ENCODE measurements around the gene RAD9A. TPM values are rescaled to one million over a fixed set of nuclear protein-coding genes. Genes with fewer than 3 reads are reported as not detected.

RAD9A gene
- total and polyA plus RNA-seq, 9 donors = 3.1 to 51.7 (median 20.3) TPM

DNA sequence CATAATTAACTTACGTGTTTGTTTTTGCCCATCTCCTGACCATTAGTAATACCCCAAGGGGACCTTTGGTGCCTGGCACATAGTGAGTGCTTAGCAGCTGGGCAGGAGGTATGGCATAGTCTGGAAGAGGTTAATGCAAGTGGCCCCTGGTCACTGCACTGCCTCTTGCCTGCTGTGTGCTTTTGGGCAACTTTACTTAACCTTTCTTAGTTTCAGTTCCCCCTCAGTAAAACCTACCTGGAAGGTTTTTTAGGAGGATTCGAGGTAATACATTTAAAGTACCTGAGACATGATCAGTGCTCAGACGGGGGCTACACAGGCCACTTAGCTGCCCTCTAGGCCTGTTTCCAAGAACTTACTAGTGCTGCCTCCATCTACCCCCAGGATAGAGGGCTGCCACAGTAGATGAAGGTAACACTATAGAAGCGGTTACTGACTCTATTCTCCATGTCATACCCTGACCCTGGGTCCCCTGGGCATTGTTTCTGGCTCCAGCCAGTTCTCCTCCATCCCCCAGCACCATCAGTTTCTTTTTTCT, 41.8 kb upstream of the RAD9A start:
- Histone ChIP-seq H3K27ac (no peak overlapping the region), H3K4me3 (no peak overlapping the region), H3K4me1 (ENCODE audit: insufficient read depth) (peaks cover 15% of the 10 kb centered on the region), H3K36me3 (no peaks in the 10 kb centered on the region), H3K27me3 (no peaks in the 10 kb centered on the region), H3K9me3 (no peaks in the 10 kb centered on the region)
- 83 to 86% (median 83%) methylated on average over 4 of the region's 4 CpGs for whole genome bisulfite sequencing, 3 donors
- no peak for DNase-seq
- intact Hi-C loops (cut with DNase I) = loop anchor here in 3 of 4 donors (5.0 kb wide), 2 partner anchors 32 to 37 kb away; no protein-coding TSS in a partner anchor
- TF ChIP-seq EP300 (IDR thresholded peaks at IDR 0.05) (no peak), POLR2A (IDR thresholded peaks at IDR 0.05) (no peak)
- TF ChIP-seq, protein P1, sequence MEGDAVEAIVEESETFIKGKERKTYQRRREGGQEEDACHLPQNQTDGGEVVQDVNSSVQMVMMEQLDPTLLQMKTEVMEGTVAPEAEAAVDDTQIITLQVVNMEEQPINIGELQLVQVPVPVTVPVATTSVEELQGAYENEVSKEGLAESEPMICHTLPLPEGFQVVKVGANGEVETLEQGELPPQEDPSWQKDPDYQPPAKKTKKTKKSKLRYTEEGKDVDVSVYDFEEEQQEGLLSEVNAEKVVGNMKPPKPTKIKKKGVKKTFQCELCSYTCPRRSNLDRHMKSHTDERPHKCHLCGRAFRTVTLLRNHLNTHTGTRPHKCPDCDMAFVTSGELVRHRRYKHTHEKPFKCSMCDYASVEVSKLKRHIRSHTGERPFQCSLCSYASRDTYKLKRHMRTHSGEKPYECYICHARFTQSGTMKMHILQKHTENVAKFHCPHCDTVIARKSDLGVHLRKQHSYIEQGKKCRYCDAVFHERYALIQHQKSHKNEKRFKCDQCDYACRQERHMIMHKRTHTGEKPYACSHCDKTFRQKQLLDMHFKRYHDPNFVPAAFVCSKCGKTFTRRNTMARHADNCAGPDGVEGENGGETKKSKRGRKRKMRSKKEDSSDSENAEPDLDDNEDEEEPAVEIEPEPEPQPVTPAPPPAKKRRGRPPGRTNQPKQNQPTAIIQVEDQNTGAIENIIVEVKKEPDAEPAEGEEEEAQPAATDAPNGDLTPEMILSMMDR (IDR thresholded peaks at IDR 0.05) = no peak

DNA sequence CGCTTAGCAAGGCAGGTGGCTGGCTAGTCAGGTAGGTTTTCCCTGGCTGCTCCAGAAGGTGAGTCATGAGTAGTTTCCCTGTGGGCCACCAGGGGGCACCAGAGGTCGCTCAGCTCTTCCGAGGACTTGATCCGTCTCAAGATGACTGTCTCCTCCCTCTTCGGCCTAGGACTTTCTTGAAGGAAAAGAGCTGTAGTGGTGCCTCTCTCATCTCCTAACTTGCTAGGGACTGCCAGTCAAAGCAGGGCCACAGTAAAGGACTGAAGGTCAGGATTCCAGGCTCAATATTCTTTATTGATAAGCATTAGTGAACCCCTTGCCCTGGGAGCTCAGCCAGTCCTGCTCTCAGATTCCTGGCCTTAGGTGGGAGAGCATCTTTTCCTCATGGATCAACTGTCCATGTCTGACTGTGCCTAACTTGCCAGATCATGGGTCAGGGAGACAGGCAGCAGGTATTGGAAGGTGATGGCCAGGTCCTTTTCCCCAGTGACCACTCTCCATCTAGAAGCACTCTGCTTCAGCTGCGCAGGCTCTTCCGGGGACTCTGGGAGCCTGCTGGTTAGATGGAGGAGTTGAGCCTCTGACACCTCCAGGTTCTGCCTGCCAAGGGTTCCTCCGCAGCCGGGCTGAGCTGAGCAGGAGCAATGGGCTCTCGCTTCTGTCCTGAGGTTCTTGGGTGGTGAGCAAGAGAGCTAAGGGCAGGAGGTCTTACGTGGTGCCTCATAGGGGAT, 40.3 kb upstream of the RAD9A start:
- DNase-seq = peak in 4 of 5 donors; percentile 65 to 78 (median 74)
- Histone ChIP-seq H3K9me3 (no peaks in the 10 kb centered on the region), H3K27ac (peak overlapping the region in 1 of 2 donors; percentile 36), H3K4me3 (no peak overlapping the region), H3K36me3 (no peaks in the 10 kb centered on the region), H3K27me3 (no peaks in the 10 kb centered on the region), H3K4me1 (ENCODE audit: insufficient read depth) (peaks cover 17% of the 10 kb centered on the region)
- TF ChIP-seq, protein P1 (IDR thresholded peaks at IDR 0.05) = peak; percentile 83 to 87 (median 84)
- TF ChIP-seq EP300 (IDR thresholded peaks at IDR 0.05) (no peak), POLR2A (IDR thresholded peaks at IDR 0.05) (no peak)
- intact Hi-C loops (cut with DNase I) = loop anchor here in 1 of 4 donors (2.0 to 5.0 kb wide), 2 partner anchors 36 to 157 kb away; partner anchors contain the start of gene CDK2AP2
- 54 to 57% (median 54%) methylated on average over 11 of the region's 11 CpGs for WGBS, 3 donors

DNA sequence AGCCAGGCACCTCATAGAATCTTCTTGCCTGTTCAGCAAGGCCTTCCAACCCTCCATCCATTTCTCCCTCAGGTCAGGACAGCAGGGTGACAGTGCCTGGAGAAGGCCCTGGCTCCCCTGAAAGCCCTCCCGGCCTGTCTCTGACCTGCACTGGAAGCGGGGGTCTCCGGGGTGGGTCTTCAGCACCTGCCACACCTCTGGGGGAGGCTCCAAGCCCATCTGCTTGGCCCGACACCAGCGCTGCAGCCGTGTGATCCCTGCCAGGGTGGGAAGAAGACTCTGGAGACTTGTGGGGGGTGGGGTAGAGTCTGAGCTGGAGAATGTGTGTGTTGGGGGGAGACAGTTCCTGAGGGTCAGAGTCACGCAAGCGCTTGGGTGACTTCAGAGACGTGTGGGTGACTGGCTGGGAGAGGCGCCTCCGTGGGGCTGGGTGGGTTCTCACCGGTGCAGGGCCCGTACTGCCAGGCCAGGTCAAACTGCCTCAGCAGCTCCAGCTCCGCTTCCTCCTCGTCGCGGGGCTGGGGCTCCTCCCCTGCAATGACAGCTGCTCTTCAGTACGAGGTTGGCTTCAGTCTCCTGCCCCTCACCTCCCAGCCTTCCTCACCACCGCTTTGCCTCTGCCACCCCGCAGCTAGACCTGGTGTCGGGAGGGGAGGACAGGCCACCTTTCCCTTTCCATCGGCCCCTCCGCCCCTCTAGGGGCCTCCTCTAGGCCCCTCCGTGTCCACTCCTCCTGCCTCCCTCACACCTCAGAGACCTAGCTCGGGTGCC, 39.1 kb upstream of the RAD9A start:
- TF ChIP-seq POLR2A (IDR thresholded peaks at IDR 0.05) = no peak

DNA sequence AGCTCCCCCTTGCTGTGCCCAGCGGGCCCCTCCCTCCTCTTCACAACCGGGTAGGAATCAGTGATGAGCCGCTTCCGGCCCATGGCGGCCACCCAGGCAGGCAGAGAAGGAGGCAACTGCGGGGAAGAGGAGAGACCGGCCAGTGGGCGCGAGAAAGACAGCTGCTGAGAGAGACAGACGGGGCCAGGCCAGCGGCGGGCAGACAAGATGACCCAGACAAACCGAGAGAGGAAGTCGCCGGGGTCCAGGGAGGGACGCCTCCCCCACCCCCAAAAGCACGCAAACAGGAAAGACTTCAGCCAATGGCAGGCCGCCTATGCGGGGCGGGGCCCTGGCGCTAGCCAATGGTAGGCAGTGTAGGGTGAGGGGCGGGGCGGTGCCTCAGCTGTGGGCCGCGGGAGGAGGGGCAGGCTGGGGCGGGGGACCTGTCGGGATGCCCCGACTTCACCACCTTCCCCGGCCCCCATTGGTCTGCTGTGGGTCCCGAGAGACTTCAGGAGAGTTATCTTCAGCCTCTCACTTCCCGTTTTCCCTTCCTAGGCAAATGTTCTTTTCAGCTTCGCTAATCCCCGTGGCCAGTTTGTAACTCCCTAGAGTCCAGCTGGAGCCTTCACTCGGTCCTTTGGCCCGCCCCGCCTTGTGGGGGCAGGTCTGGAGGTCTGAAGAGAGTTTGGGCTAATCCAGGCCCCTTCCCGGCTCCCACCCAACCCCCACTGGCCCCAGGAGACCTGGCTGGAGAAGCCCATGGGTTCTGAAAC, 38.3 kb upstream of the RAD9A start, which contains the start of gene POLD4:
Gene POLD4, minus strand, starts transcription at position 230 of the 758 bp plus-strand sequence. Its CDS starts 147 bp downstream, at position 83.
- intact Hi-C loops (cut with DNase I) = loop anchor here in 1 of 4 donors (2.0 to 5.0 kb wide), 2 partner anchors 34 to 155 kb away; partner anchors contain the start of gene CDK2AP2
- Histone ChIP-seq H3K27me3 (no peaks in the 10 kb centered on the region), H3K4me1 (ENCODE audit: insufficient read depth) (peaks cover 22% of the 10 kb centered on the region), H3K36me3 (no peaks in the 10 kb centered on the region), H3K9me3 (no peaks in the 10 kb centered on the region), H3K4me3 (peak within 1 kb of the TSS; percentile 61), H3K27ac (peak within 1 kb of the TSS; percentile 96 to 98)
- DNase-seq = peak; percentile 99
- TF ChIP-seq EP300 (IDR thresholded peaks at IDR 0.05) (peak; percentile 54), POLR2A (IDR thresholded peaks at IDR 0.05) (peak; percentile 83)
- TF ChIP-seq, protein P1 (IDR thresholded peaks at IDR 0.05) = no peak
- 0 to 1% (median 0%) methylated on average over 34 to 37 of the region's 37 CpGs for WGBS, 3 donors

More for the DNA sequence above, 39.1 kb upstream of the RAD9A start:
- Histone ChIP-seq H3K27ac (peak overlapping the region; percentile 96 to 98), H3K27me3 (no peaks in the 10 kb centered on the region), H3K9me3 (no peaks in the 10 kb centered on the region), H3K36me3 (no peaks in the 10 kb centered on the region), H3K4me3 (peak overlapping the region; percentile 61), H3K4me1 (ENCODE audit: insufficient read depth) (peaks cover 22% of the 10 kb centered on the region)
- WGBS, 3 donors = 5 to 8% (median 6%) methylated on average over 25 of the region's 25 CpGs
- peak in 4 of 5 donors; percentile 56 to 65 (median 62) for DNase-seq
- intact Hi-C loops (cut with DNase I) = loop anchor here in 1 of 4 donors (2.0 to 5.0 kb wide), 2 partner anchors 35 to 156 kb away; partner anchors contain the start of gene CDK2AP2

Measured in ovary (tissue), 9 donors.